Ectodermal cell (in vitro differentiated cells): Measurements from ENCODE around the gene IP6K2.
A peak's percentile ranks its signal among the peaks of the same experiment; 100 is the strongest.

Source experiments
- H3K27ac ChIP-seq: 2 replicates; pipeline ENCODE4 v1.7.0; 2013; ENCODE audit warnings: mild to moderate bottlenecking, low read depth, low read length; ENCODE audit not compliant: insufficient read depth, poor library complexity, severe bottlenecking
- H3K27me3 ChIP-seq: 2 replicates; pipeline ENCODE4 v1.7.0; 2013; ENCODE audit warnings: mild to moderate bottlenecking, low read length; ENCODE audit not compliant: insufficient read depth, control insufficient read depth, poor library complexity, severe bottlenecking
- H3K36me3 ChIP-seq: one replicate; pipeline ENCODE4 v1.7.0; 2013; ENCODE audit warnings: low read length; ENCODE audit not compliant: control insufficient read depth, insufficient read depth
- H3K4me1 ChIP-seq: one replicate; pipeline ENCODE4 v1.7.0; 2013; ENCODE audit warnings: low read length; ENCODE audit not compliant: control insufficient read depth, insufficient read depth
- H3K4me3 ChIP-seq: 2 replicates; pipeline ENCODE4 v1.7.0; 2013; ENCODE audit warnings: low read depth, low read length, control low read depth; ENCODE audit not compliant: insufficient read depth
- H3K9me3 ChIP-seq: 2 replicates; pipeline ENCODE4 v1.7.0; 2013; ENCODE audit warnings: mild to moderate bottlenecking, low read length, moderate library complexity; ENCODE audit not compliant: control insufficient read depth
- WGBS, 2 experiments: methylation state at CpG; one replicate each; pipeline ENCODE4 v1.1.7; 2013; ENCODE audit warnings: missing lambda C conversion rate in 2 of 2; 5-methylcytosine and 5-hydroxymethylcytosine counted together

IP6K2 gene

DNA sequence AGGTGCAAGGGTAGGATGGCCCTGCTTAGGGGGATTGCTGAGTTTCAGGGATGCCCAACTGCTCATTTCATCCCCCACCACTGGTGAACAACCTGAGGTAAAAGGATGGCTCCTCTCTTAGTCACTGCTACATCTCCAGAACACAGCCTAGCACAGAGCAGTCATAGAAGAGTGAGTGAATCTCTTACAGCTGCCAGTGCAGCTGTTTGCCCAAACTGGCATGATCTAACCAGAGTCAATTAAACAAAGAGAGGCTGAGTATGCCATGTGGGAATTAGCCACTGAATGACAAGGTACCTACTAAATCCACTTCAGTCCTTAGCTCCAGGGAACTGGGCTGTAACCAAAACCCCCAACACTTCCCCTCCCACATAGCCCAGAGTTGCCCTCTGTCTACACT is 24.5 kb downstream of the IP6K2 start:
- Histone ChIP-seq H3K36me3 (peaks cover 51% of the 10 kb centered on the region), H3K4me3 (no peak overlapping the region), H3K4me1 (peaks cover 11% of the 10 kb centered on the region), H3K27me3 (no peaks in the 10 kb centered on the region), H3K27ac (peak overlapping the region; percentile 26), H3K9me3 (no peaks in the 10 kb centered on the region)

DNA sequence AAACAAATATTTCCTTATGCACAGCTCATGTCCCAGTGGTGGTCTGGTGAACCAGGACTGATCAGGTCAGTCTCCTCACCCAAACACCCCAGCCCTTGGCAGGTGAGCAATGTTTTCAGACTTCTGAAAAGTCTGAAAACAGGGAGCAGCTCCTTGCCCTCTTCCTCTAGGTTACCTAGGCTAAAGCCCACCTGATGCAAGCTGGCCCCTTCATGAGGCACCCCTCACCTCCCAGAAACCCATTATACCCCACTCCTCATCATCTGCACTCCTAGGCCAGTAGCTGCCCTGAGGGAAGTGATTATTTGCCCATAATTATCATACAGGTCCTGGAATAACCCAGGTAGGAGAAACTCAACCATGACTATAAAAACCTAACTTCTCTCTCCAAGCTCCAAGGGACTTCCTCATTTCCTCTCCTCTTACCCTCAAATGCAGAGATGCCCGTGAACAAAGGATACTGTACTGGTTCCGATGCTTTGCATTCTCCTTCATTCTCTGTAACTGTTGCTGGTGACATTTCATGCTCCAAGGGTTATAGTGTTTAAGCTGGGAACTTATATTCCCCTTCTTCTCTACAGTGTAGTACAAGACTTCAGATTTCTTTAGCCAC is 26.1 kb downstream of the IP6K2 start:
- Histone ChIP-seq H3K27me3 (no peaks in the 10 kb centered on the region), H3K27ac (no peak overlapping the region), H3K4me1 (peaks cover 11% of the 10 kb centered on the region), H3K4me3 (no peak overlapping the region), H3K36me3 (peaks cover 56% of the 10 kb centered on the region), H3K9me3 (no peaks in the 10 kb centered on the region)
- WGBS, 2 experiments, result 91 to 95% methylated on average over 2 of the region's 2 CpGs

DNA sequence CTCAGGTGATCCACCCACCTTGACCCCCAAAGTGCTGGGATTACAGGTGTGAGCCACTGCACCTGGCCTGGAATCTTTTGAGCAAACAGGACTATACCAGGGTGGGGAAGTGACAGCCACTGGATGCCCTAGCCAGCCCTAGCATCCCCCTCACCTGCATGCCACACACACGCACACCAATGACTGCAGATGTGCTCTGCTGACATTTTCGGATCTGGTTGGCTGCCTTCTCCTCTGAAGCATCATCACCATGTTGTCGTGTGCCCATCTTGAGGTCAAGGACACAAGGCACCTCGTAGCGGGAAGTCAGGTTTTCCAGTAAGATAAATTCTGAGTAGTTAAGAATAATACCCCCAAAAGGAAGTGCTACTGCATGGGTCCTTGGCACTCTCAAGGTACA is 27.6 kb downstream of the IP6K2 start:
- H3K36me3 ChIP-seq, result peaks cover 56% of the 10 kb centered on the region
- no peaks in the 10 kb centered on the region for H3K27me3 ChIP-seq
- WGBS, 2 experiments, result 76 to 78% methylated on average over 5 of the region's 5 CpGs
- no peak overlapping the region for H3K27ac ChIP-seq
- peaks cover 2% of the 10 kb centered on the region for H3K4me1 ChIP-seq
- no peaks in the 10 kb centered on the region for H3K9me3 ChIP-seq
- no peak overlapping the region for H3K4me3 ChIP-seq

DNA sequence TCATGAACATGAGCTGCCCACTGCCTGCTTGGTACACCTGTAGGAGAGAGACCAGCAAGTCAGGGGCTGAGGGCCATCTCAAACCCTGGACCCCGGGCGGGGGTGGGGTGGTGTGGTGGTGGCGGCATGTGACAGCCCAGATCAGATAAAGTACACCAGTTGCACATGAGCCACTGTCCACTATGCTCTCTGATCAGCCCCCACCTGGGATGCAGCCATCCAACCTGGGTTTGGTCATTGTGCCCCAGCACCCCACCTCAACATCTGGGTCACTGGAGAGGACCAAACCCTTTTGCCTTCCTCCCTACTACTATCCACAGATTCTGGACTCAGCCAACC is 28.3 kb downstream of the IP6K2 start:
- Histone ChIP-seq H3K4me1 (peaks cover 8% of the 10 kb centered on the region), H3K27me3 (no peaks in the 10 kb centered on the region), H3K36me3 (peaks cover 52% of the 10 kb centered on the region), H3K4me3 (no peak overlapping the region), H3K9me3 (no peaks in the 10 kb centered on the region), H3K27ac (no peak overlapping the region)
- WGBS, 2 experiments, result 94 to 98% methylated on average over 3 of the region's 3 CpGs

DNA sequence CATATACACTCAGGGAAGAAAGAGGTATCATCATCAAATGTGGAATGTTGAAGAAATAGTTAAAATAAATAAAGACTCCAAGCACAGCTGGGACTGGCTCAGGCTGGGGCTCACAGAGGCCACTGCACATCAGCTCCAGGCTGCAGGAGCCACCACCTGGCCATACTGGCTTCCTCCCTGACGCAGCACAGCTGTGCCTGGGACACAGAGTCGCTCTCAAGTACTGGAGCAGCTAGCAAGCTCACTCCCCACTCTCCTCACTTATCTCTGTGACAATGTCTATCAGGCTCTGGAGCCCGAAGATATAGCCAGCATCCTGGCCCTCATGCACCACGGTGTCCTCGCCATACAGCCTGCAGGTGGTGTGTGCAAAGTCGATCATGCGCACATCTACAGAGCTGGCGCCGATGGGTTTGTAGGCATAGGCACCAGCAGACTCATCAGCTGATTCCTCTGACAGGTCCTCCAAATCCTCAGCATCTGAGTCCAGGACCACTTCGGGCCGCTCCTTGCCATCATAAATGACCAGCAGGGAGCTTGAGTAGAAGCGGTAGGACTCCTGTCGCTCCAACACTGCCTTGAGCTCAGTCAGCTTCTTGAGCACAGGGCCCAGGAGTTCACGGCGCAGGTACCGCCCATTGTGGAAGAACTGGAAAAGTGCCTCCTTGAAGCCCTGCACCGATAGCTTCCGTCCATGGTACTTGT is 28.8 kb downstream of the IP6K2 start:
- Histone ChIP-seq H3K4me1 (peaks cover 8% of the 10 kb centered on the region), H3K9me3 (no peaks in the 10 kb centered on the region), H3K36me3 (peaks cover 48% of the 10 kb centered on the region), H3K4me3 (no peak overlapping the region), H3K27ac (no peak overlapping the region), H3K27me3 (no peaks in the 10 kb centered on the region)
- WGBS, 2 experiments, result 95% methylated on average over 18 of the region's 18 CpGs

DNA sequence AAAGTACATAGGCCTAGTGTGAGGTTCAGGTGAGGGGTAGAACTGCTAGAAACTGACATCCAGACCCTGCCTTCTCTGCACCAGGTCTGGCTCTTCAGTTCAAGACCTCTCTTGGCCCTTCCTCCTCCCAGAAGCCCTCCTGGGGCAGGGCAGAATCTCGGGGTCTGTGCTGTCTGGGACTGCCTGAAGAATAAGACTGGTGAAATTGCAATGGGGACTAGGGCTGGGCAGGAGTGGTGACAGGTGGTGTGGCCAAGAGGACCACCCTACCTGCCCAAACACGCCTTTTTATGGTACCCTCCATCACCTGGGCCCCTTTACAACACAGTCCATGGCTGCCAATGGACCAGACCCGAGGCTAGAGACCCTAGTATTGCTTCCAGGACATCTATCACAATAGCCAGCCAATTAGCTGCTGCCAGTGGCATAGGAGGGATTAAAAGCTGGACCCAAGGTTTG is 29.8 kb downstream of the IP6K2 start:
- Histone ChIP-seq H3K4me3 (no peak overlapping the region), H3K9me3 (no peaks in the 10 kb centered on the region), H3K36me3 (peaks cover 47% of the 10 kb centered on the region), H3K4me1 (peaks cover 8% of the 10 kb centered on the region), H3K27ac (no peak overlapping the region), H3K27me3 (no peaks in the 10 kb centered on the region)
- 63 to 64% methylated on average over 3 of the region's 3 CpGs for WGBS, 2 experiments

DNA sequence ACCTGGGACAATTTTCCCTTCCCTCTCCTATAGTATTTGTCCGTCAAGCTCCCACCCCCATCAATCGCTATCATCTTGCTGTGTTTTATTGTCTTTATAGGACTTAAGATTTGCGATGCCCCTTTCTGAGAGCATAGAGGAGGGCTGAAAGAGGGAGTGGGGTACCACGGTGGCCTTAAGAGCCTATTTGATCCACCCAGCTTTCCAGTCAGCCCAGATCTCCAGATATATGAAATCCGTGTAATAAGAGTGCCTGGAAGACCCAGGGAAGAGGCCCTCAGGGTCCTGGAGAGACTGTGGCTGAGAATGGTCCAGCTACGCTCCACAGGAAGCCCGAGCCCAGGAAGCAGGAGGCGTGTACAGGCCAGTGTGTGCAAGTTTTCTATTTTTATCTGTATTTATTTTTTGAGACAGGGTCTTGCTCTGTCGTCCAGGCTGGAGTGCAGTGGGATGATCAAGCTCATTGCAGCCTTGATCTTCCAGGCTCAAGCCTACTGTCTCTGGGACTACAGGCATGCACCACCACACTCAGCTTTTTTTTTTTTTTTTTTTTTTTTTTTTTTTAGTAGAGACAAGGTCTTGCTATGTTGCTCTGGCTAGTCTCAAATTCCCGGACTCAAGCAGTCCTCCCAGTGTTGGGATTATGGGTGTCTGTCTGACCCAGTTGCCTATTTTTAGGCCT is 30.3 kb downstream of the IP6K2 start:
- no peak overlapping the region for H3K27ac ChIP-seq
- no peaks in the 10 kb centered on the region for H3K9me3 ChIP-seq
- no peaks in the 10 kb centered on the region for H3K27me3 ChIP-seq
- H3K4me1 ChIP-seq, result peaks cover 8% of the 10 kb centered on the region
- H3K4me3 ChIP-seq, result no peak overlapping the region
- H3K36me3 ChIP-seq, result peaks cover 51% of the 10 kb centered on the region
- 87 to 90% methylated on average over 8 to 10 of the region's 10 CpGs for WGBS, 2 experiments

DNA sequence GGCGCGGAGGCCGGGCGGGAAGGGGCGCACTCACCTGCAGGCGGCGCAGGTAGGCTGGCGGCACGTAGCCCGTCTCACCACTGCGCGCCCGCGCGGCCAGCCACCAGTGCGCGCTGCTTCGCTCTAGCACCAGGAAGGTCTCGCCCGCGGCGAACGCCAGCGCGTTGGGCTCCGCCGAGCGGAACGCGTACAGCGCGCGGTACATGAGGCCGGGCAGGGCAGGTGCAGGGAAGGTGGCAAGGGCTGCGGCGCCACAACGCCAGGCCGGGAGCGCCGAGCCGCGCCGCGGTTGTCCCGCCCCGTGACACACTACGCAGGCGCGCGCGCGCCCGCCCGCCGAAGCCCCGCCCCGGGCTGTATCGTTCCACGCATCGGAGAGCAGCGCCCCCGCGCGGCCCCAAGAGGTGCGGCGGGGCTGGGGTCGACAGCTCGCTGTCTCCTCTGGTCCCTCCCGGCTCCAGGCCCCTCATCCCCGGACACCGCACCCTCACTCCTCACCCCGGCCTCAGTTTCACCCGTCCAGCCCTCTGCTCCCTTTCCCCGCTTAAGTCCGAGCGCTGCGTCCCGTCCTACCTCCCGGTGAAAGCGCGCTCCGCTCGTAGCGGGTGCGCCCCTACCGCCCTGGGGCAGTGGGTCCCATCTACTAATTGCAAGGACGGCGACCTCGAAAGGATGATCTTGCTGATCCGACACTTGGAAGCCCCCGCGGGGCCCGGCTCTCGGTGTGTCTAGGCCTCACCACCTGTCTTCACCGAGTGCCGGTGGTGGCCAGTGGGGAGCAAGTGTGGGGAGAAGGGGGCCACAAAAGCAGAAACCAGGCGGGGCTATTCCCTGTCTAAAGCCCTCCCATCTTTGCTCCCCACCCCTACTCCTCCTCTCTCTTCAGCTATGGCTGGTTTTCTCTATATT is 31.2 kb downstream of the IP6K2 start, which contains the start of gene NCKIPSD:
NCKIPSD (minus strand) TSS at position 313 of the 909 bp plus-strand sequence; CDS start at position 205, 108 bp downstream.
- WGBS, 2 experiments, result 1 to 2% methylated on average over 97 of the region's 97 CpGs
- Histone ChIP-seq H3K27me3 (no peaks in the 10 kb centered on the region), H3K9me3 (no peaks in the 10 kb centered on the region), H3K27ac (no peak within 1 kb of the TSS), H3K4me1 (peaks cover 8% of the 10 kb centered on the region), H3K4me3 (peak within 1 kb of the TSS; percentile 66), H3K36me3 (peaks cover 53% of the 10 kb centered on the region)

DNA sequence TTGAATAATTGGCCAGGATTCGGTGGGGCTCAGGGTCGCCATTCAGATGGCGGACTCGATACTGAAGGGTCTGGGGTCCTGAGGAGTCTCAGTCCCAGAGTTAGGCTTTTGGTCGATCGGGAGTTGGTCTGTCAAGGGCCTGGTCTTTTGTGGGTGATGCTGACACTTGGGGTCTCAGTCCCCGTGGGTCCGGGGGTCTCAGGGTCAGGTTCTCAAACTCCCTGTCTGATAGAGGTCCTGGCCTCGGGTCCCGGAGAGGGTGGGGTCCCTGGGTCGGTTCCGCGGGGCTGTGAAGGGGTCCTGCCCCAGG is 31.8 kb downstream of the IP6K2 start:
- peak overlapping the region; percentile 66 for H3K4me3 ChIP-seq
- H3K9me3 ChIP-seq, result no peaks in the 10 kb centered on the region
- WGBS, 2 experiments, result 9 to 10% methylated on average over 13 of the region's 13 CpGs
- H3K27me3 ChIP-seq, result no peaks in the 10 kb centered on the region
- peaks cover 56% of the 10 kb centered on the region for H3K36me3 ChIP-seq
- peaks cover 8% of the 10 kb centered on the region for H3K4me1 ChIP-seq
- H3K27ac ChIP-seq, result no peak overlapping the region
